SJCRH30 (cell line): ENCODE results near the gene GPC3. TPM values are rescaled to one million over a fixed set of nuclear protein-coding genes. Genes with fewer than 3 reads are reported as not detected.
"Not testable (repeated sequence)": the region's sequence is repeated elsewhere in the genome, so short reads cannot be mapped to it uniquely, and the experiment has no call there.

Experiments used
- DNase-seq, 2 experiments: peaks; one replicate each; pipeline ENCODE4 v3.0.0-alpha.2; 2015 to 2020
- H3K27ac ChIP-seq: fragments of 250-450 bp; sonication (Bioruptor Pico); 2 replicates; pipeline ENCODE4 v1.5.1; 2020; ENCODE audit warnings: mild to moderate bottlenecking, moderate library complexity
- H3K27me3 ChIP-seq: fragments of 250-450 bp; sonication (Bioruptor Pico); 2 replicates; pipeline ENCODE4 v1.5.1; 2020; ENCODE audit warnings: mild to moderate bottlenecking, moderate library complexity
- H3K36me3 ChIP-seq: fragments of 250-450 bp; sonication (Bioruptor Pico); 2 replicates; pipeline ENCODE4 v1.5.1; 2020; ENCODE audit warnings: mild to moderate bottlenecking, moderate library complexity
- H3K4me1 ChIP-seq: fragments of 250-450 bp; sonication (Bioruptor Pico); 2 replicates; pipeline ENCODE4 v1.5.1; 2020; ENCODE audit warnings: mild to moderate bottlenecking, moderate library complexity
- H3K4me3 ChIP-seq: fragments of 250-450 bp; sonication (Bioruptor Pico); 2 replicates; pipeline ENCODE4 v1.5.1; 2020; ENCODE audit warnings: mild to moderate bottlenecking, moderate library complexity
- H3K9me3 ChIP-seq: fragments of 250-450 bp; sonication (Bioruptor Pico); replicated peaks from 2 replicates; pipeline ENCODE4 v1.5.1; 2020; ENCODE audit warnings: mild to moderate bottlenecking, moderate library complexity
- total RNA-seq: library from RNA; depleted of rRNA; stranded (reverse); fragments of >200 nt; shearing (Covaris generic); gene quantifications from 2 replicates; pipeline ENCODE4 v1.2.3, GENCODE V29; 2014

GPC3 gene
- total RNA-seq, 1 experiment from 2014 or later: 27.6 TPM

DNA sequence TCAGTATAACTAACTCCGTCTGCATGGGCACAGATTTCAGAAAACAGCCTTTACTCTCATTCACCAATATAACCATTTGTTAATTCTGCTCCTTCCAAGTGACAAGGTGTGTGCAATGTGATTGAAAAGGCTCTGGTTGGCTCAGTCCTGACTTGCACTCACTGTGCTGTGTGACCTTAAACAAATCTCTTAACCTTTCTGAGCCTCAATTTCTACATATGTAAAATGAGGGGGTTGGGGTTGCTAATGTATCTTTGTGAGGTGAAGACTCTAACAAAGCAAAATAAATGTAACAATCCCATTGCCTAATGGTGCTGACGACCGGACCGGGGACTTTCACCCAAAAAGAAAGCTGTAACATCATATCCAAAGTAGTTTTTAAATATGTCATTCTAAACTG is 457.6 kb downstream of the GPC3 start:
- no peaks in the 10 kb centered on the region for H3K9me3 ChIP-seq
- no peak overlapping the region for H3K27ac ChIP-seq
- no peak for DNase-seq
- H3K36me3 ChIP-seq: no peaks in the 10 kb centered on the region
- no peaks in the 10 kb centered on the region for H3K27me3 ChIP-seq
- H3K4me1 ChIP-seq: no peaks in the 10 kb centered on the region
- no peak overlapping the region for H3K4me3 ChIP-seq

DNA sequence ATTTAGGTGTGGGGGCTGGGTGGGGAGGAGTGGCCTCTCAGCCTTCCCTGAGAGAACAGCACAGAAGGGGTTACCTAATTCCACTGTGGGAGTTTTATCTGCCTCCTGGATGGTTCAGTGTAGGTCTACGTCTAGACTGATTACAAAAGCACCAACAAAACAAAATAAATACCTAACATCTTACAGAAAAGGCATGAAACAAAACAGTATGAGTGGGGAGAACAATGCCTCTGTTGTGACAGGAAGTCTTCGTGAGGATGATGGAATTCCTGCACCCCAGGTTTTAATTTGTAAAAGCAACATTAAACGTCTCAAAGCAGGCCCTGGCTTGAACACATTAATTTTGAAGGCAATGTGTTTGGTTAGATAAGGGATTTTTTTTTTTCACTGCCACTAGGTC is 458.0 kb downstream of the GPC3 start:
- no peak overlapping the region for H3K4me3 ChIP-seq
- no peaks in the 10 kb centered on the region for H3K36me3 ChIP-seq
- no peak for DNase-seq
- no peaks in the 10 kb centered on the region for H3K4me1 ChIP-seq
- H3K9me3 ChIP-seq: no peaks in the 10 kb centered on the region
- no peak overlapping the region for H3K27ac ChIP-seq
- no peaks in the 10 kb centered on the region for H3K27me3 ChIP-seq

DNA sequence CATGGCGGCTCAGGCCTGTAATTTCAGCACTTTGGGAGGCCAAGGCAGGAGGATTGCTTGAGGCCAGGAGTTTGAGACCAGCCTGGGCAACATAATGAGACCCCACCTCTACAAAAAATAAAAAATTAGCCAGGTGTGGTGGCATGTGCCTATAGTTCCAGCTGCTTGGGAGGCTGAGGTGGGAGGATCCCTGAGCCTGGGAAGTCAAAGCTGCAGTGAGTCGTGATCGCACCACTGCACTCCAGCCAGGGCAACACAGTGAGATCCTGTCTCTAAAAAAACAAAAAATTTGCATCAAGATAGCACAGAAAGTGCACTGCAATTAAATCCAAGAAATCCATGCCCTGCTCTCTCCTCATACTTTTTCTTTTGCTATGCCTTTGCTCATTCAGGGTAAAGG is 458.6 kb downstream of the GPC3 start:
- not testable (repeated sequence) for H3K36me3 ChIP-seq, H3K4me3 ChIP-seq, H3K4me1 ChIP-seq, H3K9me3 ChIP-seq, DNase-seq, H3K27ac ChIP-seq, H3K27me3 ChIP-seq

GRCh38 chrX:133523526-133523925 is 461.9 kb downstream of the GPC3 start:
- H3K27ac ChIP-seq: no peak overlapping the region

GRCh38 chrX:133523081-133523487 is 462.3 kb downstream of the GPC3 start:
- no peak for DNase-seq
- Histone ChIP-seq H3K36me3 (no peaks in the 10 kb centered on the region), H3K27me3 (no peaks in the 10 kb centered on the region), H3K4me3 (no peak overlapping the region), H3K9me3 (no peaks in the 10 kb centered on the region), H3K27ac (no peak overlapping the region), H3K4me1 (no peaks in the 10 kb centered on the region)

More at GRCh38 chrX:133523526-133523925, 461.9 kb downstream of the GPC3 start:
- Histone ChIP-seq H3K36me3 (no peaks in the 10 kb centered on the region), H3K9me3 (no peaks in the 10 kb centered on the region), H3K27me3 (no peaks in the 10 kb centered on the region), H3K4me3 (no peak overlapping the region), H3K4me1 (no peaks in the 10 kb centered on the region)
- no peak for DNase-seq

DNA sequence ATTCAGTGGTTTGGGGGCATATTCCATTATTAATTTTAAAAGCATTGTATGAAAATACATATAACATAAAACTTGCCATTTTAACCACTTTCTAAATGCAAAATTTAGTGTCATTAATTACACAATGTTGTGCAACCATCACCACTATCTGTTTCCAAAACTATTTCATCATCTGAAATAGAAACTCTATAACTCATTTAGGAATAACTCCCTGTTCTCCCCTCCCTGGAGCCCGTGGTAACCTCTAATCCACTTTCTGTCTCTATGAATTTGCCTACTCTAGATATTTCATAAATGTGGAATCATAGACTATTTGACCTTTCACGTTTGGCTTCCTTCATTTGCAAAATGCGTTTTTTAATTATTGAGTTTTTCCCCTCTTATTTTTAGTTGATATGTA is 468.7 kb downstream of the GPC3 start:
- DNase-seq: no peak
- no peaks in the 10 kb centered on the region for H3K9me3 ChIP-seq
- H3K36me3 ChIP-seq: no peaks in the 10 kb centered on the region
- no peaks in the 10 kb centered on the region; the same call in 1 of the 2 replicates for H3K4me1 ChIP-seq
- no peak overlapping the region for H3K27ac ChIP-seq
- H3K27me3 ChIP-seq: no peaks in the 10 kb centered on the region
- H3K4me3 ChIP-seq: no peak overlapping the region

DNA sequence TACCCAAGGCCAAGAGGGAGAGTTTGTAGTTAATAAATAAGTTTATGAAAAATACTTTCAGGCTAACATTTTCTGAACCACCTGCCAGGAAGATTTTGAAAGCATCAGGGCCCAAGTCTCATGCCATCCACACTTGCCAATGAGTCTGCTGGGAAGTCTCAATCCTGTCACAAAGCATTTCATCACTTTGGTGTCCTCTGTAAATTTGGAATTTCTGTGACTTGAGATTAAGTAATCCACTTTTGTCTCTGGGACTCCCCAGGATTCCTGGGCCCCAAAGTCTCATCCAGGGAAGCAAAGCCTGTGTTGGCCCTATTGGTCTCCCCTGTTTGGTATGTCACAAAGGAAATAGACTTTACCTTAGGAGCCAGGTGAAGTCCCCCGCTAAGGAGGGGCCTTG is 470.9 kb downstream of the GPC3 start:
- Histone ChIP-seq H3K9me3 (no peaks in the 10 kb centered on the region), H3K4me1 (no peaks in the 10 kb centered on the region; the same call in 1 of the 2 replicates), H3K27ac (no peak overlapping the region), H3K36me3 (no peaks in the 10 kb centered on the region), H3K27me3 (no peaks in the 10 kb centered on the region), H3K4me3 (no peak overlapping the region)
- DNase-seq: no peak

DNA sequence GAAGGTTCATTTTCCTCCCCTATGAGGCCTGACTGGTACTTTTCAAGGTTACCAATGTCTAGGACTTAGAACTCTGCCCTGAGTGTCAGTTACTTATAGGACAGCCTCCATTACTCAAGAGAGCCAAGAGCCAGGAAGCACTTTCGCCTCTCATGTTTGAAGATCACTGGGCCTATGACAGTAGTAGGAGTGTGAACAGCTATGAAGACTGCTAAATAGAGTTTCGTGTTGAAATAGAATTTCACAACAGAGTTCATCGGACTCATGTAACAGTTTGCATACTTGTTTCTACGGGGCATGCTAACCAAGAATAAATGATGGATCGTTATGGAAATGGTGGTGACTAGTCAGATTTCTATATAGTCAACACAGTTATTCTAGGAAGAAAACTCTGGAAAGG is 472.3 kb downstream of the GPC3 start:
- H3K27ac ChIP-seq: no peak overlapping the region
- no peaks in the 10 kb centered on the region; the same call in 1 of the 2 replicates for H3K4me1 ChIP-seq
- no peaks in the 10 kb centered on the region for H3K36me3 ChIP-seq
- DNase-seq: no peak
- no peak overlapping the region for H3K4me3 ChIP-seq
- H3K9me3 ChIP-seq: no peaks in the 10 kb centered on the region
- no peaks in the 10 kb centered on the region for H3K27me3 ChIP-seq

DNA sequence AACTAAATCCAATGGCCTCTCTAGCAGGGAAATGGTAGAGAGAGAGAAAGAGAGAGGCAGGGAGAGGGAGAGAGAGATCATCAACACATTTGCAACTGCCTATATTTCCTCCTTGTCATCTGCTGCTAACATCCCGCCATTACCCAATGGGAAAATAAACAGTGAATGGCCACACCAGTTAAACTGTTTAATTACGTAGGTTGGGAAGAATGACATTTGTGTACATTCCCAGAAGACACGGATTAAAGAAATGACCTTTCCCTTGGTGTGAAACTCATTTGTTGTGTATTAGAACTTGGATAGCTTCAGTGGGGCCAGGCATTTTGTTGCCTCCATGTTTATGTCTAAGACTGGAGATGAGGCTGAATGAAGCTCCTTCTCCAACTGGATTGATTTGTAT is 474.4 kb downstream of the GPC3 start:
- no peak overlapping the region for H3K4me3 ChIP-seq
- no peaks in the 10 kb centered on the region; the same call in 1 of the 2 replicates for H3K4me1 ChIP-seq
- no peaks in the 10 kb centered on the region for H3K9me3 ChIP-seq
- H3K27ac ChIP-seq: no peak overlapping the region
- no peaks in the 10 kb centered on the region for H3K36me3 ChIP-seq
- no peaks in the 10 kb centered on the region for H3K27me3 ChIP-seq
- no peak for DNase-seq

- Histone ChIP-seq H3K27me3 (no peaks in the 10 kb centered on the region), H3K27ac (no peak overlapping the region)
Measured at GRCh38 chrX:133497356-133497755, 488.0 kb downstream of the GPC3 start.

GRCh38 chrX:133495464-133496391 is 489.7 kb downstream of the GPC3 start:
- Histone ChIP-seq H3K9me3 (no peaks in the 10 kb centered on the region), H3K27ac (no peak overlapping the region), H3K27me3 (no peaks in the 10 kb centered on the region), H3K4me3 (no peak overlapping the region), H3K4me1 (peaks cover 3% of the 10 kb centered on the region; the same call in 1 of the 2 replicates), H3K36me3 (no peaks in the 10 kb centered on the region)
- DNase-seq: no peak

More at GRCh38 chrX:133497356-133497755, 488.0 kb downstream of the GPC3 start:
- H3K36me3 ChIP-seq: no peaks in the 10 kb centered on the region
- no peak overlapping the region for H3K4me3 ChIP-seq
- peaks cover 3% of the 10 kb centered on the region; the same call in 1 of the 2 replicates for H3K4me1 ChIP-seq
- H3K9me3 ChIP-seq: no peaks in the 10 kb centered on the region
- DNase-seq: no peak

- H3K36me3 ChIP-seq: no peaks in the 10 kb centered on the region
- H3K4me1 ChIP-seq: peaks cover 3% of the 10 kb centered on the region; the same call in 1 of the 2 replicates
- peak; percentile 45 to 60 for DNase-seq
- no peaks in the 10 kb centered on the region for H3K9me3 ChIP-seq
- no peaks in the 10 kb centered on the region for H3K27me3 ChIP-seq
- no peak overlapping the region for H3K4me3 ChIP-seq
- H3K27ac ChIP-seq: no peak overlapping the region
Measured at GRCh38 chrX:133493366-133493765, 492.0 kb downstream of the GPC3 start.

GRCh38 chrX:133490955-133491354 is 494.4 kb downstream of the GPC3 start:
- H3K4me1 ChIP-seq: peaks cover 3% of the 10 kb centered on the region; the same call in 1 of the 2 replicates
- no peaks in the 10 kb centered on the region for H3K9me3 ChIP-seq
- H3K36me3 ChIP-seq: no peaks in the 10 kb centered on the region
- no peaks in the 10 kb centered on the region for H3K27me3 ChIP-seq
- DNase-seq: no peak
- no peak overlapping the region for H3K27ac ChIP-seq
- H3K4me3 ChIP-seq: no peak overlapping the region
